ENCODE results near the gene SGCD. TPM values are rescaled to one million over a fixed set of nuclear protein-coding genes. Genes with fewer than 3 reads are reported as not detected.
A peak's percentile ranks its signal among the peaks of the same experiment; 100 is the strongest.

The SGCD gene
- polyA plus RNA-seq, 1 experiment: 17.0 TPM

DNA sequence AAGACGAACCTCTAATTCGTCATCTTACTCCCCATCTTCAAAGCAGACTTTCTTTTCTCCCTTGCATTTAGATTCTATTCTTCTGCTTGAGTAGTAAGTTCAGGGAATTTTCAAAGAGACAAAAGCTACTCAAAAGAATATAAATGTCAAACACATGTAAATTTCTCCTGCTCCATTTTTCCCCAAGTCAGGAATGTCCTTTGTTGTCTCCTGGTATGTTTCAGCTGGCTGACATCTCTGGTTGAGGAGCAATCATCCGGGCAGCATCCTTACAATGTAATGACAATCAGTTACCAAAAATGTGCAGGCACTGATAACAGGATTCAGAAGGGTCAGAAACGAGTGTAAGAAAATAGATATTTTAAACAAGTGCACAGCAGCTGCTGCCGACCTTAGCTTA is 475.5 kb downstream of the SGCD start:
- POLR2A ChIA-PET: no interaction called here
- CTCF ChIA-PET: no interaction called here
- Histone ChIP-seq H3K4me3 (ENCODE audit: low read depth, low read length) (no peak overlapping the region), H3K27me3 (ENCODE audit: control insufficient read depth, insufficient read depth, low read length) (no peaks in the 10 kb centered on the region), H3K36me3 (ENCODE audit: control insufficient read depth, insufficient read depth, low read length) (no peaks in the 10 kb centered on the region)
- TF ChIP-seq, protein P1, sequence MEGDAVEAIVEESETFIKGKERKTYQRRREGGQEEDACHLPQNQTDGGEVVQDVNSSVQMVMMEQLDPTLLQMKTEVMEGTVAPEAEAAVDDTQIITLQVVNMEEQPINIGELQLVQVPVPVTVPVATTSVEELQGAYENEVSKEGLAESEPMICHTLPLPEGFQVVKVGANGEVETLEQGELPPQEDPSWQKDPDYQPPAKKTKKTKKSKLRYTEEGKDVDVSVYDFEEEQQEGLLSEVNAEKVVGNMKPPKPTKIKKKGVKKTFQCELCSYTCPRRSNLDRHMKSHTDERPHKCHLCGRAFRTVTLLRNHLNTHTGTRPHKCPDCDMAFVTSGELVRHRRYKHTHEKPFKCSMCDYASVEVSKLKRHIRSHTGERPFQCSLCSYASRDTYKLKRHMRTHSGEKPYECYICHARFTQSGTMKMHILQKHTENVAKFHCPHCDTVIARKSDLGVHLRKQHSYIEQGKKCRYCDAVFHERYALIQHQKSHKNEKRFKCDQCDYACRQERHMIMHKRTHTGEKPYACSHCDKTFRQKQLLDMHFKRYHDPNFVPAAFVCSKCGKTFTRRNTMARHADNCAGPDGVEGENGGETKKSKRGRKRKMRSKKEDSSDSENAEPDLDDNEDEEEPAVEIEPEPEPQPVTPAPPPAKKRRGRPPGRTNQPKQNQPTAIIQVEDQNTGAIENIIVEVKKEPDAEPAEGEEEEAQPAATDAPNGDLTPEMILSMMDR (IDR thresholded peaks at IDR 0.05; ENCODE audit: insufficient read depth, low read depth, low read length): no peak
- DNase-seq (ENCODE audit: low read depth): no peak

DNA sequence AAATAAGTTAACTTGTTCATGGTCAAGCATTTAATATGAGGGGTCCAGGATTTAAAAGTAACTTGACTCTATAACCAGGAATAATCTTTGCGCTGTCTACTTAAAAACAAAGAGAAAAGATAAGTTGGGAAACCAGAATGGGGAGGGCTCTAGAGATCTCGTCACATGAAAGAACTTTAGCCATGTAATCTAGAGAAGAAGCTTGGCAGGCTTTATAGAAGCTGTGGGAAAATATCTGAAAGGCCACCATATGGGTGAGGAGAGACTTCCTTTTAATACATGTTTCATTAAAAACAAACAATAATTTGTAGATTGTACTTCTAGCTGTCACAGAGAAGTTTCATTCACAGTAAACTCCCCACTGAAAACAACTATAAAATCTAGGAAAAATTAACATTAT is 476.4 kb downstream of the SGCD start:
- ChIA-PET CTCF (interaction anchor here (1.1 kb wide), 1 partner anchor 11 kb away, joined by 3 read pairs; no protein-coding TSS in a partner anchor), POLR2A (interaction anchor here (0.7 kb wide), 1 partner anchor 346 kb away, joined by 4 read pairs; no protein-coding TSS in a partner anchor)
- Histone ChIP-seq H3K4me3 (ENCODE audit: low read depth, low read length) (no peak overlapping the region), H3K36me3 (ENCODE audit: control insufficient read depth, insufficient read depth, low read length) (no peaks in the 10 kb centered on the region), H3K27me3 (ENCODE audit: control insufficient read depth, insufficient read depth, low read length) (no peaks in the 10 kb centered on the region)
- DNase-seq (ENCODE audit: low read depth): no peak
- TF ChIP-seq, protein P1 (IDR thresholded peaks at IDR 0.05; ENCODE audit: insufficient read depth, low read depth, low read length): no peak

GRCh38 chr5:156812959-156813358 is 486.0 kb downstream of the SGCD start:
- TF ChIP-seq, protein P1 (IDR thresholded peaks at IDR 0.05; ENCODE audit: insufficient read depth, low read depth, low read length): no peak

GRCh38 chr5:156815988-156816599 is 489.1 kb downstream of the SGCD start:
- H3K4me3 ChIP-seq (ENCODE audit: low read depth, low read length): no peak overlapping the region
- TF ChIP-seq, protein P1 (IDR thresholded peaks at IDR 0.05; ENCODE audit: insufficient read depth, low read depth, low read length): peak; percentile 69
- POLR2A ChIA-PET: no interaction called here
- CTCF ChIA-PET: interaction anchor here (0.6 to 4.8 kb wide), 14 partner anchors 10 to 1142 kb away, joined by 3 to 30 read pairs (median 3); no protein-coding TSS in a partner anchor
- no peak for DNase-seq (ENCODE audit: low read depth)
- H3K36me3 ChIP-seq (ENCODE audit: control insufficient read depth, insufficient read depth, low read length): no peaks in the 10 kb centered on the region
- H3K27me3 ChIP-seq (ENCODE audit: control insufficient read depth, insufficient read depth, low read length): no peaks in the 10 kb centered on the region; the same call in 1 of the 2 replicates

More at GRCh38 chr5:156812959-156813358, 486.0 kb downstream of the SGCD start:
- ChIA-PET POLR2A (no interaction called here), CTCF (interaction anchor here (0.9 kb wide), 1 partner anchor 9 kb away, joined by 3 read pairs; no protein-coding TSS in a partner anchor)
- DNase-seq (ENCODE audit: low read depth): no peak
- Histone ChIP-seq H3K27me3 (ENCODE audit: control insufficient read depth, insufficient read depth, low read length) (no peaks in the 10 kb centered on the region), H3K4me3 (ENCODE audit: low read depth, low read length) (no peak overlapping the region), H3K36me3 (ENCODE audit: control insufficient read depth, insufficient read depth, low read length) (no peaks in the 10 kb centered on the region)

Small RNA genes within 50 kb of the gene (small RNA-seq; reads per million reads assigned to genes)
- not detected for gene AC027308.1 (ENCODE audit: insufficient read length, low read depth, low replicate concordance)
- gene RNU6-556P (ENCODE audit: insufficient read length, low read depth, low replicate concordance): not detected

Data from BJ (cell line).